GM23248 (cell line): ENCODE results near the gene NUDT16L1.

Experiments used
- EZH2 ChIP-seq: fragments of 200-600 bp; sonication (generic); IDR thresholded peaks from 2 replicates; pipeline ENCODE4 v1.6.1; 2018; ENCODE audit warnings: antibody characterized with exemption, mild to moderate bottlenecking; ENCODE audit not compliant: insufficient read depth, poor library complexity, severe bottlenecking
- EZH2phosphoT487 ChIP-seq: fragments of 200-600 bp; sonication (generic); IDR thresholded peaks from 2 replicates; pipeline ENCODE4 v1.6.1; 2018; ENCODE audit warnings: antibody characterized with exemption, moderate library complexity, mild to moderate bottlenecking, low read depth; ENCODE audit not compliant: insufficient read depth

GRCh38 chr16:4679850-4680636 lies 13.3 kb upstream of the NUDT16L1 start:
- TF ChIP-seq EZH2 (no peak), EZH2phosphoT487 (no peak)
